HG03439 (cell line): ENCODE measurements around the gene PSMA3.
"Not testable (repeated sequence)": the region's sequence is repeated elsewhere in the genome, so short reads cannot be mapped to it uniquely, and the experiment has no call there.

ENCODE experiments used
- ATAC-seq: cut with Tn5 transposase; IDR thresholded peaks from one replicate; pipeline ENCODE4 v1.9.1; 2021; ENCODE audit warnings: mild to moderate bottlenecking, moderate library complexity; ENCODE audit not compliant: unreplicated experiment

PSMA3 gene

DNA sequence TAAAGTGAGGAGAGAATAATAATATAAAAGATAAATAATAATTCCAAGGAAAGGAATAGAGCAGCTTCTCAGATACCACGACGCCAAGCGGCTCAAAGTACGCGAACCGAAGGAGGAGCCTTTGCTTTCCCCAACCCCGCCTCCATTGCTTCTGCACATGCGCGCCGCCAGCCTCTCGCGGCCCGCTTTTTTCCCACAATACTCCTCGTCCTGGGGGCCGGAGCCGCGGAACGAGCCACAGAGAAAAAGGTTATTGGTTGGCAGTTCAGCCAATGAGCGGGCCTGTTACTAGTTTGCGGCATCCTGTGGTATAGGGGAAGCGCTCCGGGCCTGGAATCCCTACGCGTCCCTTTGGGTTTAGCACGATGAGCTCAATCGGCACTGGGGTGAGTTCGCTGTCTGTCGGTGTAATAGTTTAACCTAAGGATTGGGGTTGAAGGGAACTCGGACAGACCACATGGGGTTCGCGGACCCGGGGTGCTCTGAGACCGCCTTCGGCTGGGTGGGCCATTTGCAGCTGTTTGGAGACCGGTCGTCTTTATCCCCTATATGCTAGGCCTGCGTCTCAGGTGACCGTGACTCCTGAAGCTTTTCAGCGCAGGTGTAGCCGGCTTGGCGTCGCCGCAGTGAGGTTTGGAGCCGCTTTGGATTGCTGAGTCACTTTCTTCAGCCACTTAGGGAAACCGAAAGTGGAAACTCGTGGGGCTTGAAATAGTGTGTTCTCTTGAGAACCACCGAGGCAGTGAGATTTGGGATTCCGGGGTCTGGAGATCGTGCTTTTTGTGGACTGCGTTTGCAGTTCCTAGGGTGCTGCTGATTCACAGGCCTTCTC is at the start of gene PSMA3:
Gene PSMA3, plus strand, starts transcription at position 288 of the 832 bp plus-strand sequence. Its CDS starts 78 bp downstream, at position 366.
- peak; percentile 89 for ATAC-seq

DNA sequence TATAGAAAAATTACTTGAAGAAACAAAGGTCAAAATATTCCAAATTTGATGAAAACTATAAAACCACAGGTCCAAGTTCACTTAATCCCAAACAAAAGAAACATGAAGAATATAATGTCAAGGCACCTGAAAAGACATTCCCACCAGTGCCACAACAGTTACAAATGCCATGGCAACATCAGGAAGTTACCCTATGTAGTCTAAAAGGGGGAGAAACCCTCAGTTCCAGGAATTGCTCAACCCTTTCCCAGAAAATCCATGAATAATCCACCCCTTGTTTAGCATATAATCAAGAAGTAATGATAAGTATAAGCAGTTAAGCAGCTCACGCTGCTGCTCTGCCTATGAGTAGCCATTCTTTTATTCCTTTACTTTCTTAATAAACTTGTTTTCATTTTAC is 48.4 kb upstream of the PSMA3 start:
- no peak for ATAC-seq

DNA sequence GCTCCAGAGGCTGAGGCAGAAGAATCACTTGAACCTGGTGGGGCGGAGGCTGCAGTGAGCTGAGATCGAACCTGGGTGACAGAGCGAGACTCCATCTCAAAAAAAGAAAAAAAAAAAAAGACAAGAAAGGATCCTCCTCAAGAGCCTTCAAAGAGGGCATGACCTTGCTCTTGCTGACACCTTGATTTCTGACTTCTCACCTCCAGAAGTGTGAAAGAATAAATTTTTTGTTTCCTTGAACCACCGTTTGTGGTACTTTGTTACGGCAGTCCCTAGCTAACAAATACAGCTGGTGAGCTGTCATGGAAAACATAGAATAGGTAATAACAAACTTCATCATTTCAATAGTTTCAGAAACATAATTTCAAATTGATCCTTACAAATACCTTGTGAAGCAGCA is 46.6 kb upstream of the PSMA3 start:
- no peak for ATAC-seq

DNA sequence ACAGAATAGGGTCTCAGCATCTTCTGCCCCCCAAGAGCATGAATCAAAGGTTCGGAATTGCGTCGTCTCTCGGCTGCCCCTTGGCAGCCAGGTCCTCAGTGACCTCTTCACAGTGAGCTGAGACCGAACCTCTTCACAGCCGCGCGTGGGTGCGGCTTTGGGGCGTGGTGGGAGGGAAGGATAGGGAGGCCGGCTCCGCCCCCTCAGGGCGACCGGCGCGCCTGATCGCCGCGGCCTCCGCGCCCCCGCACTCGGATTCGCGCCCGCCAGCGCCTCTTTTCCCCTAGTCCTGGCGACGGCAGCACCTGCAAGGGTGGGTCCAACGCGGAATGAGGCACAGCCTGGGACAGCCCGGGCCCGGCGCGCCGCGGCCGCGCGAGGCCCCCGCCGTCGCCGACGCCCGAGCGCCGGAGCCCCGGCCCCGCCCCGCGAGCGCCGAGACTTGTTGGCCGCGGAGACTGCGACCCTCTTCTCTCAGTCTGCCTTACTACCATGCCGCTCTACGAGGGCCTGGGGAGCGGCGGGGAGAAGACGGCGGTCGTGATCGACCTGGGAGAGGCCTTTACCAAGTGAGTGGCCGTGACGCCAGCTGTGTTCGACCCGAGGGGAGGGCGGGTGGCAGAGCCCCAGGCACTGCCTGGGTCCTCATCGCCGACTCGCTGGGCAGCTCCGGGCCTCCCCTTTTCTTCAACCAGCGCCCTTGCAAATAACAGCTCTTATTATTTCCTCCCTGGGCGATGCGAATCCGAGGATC is 44.7 kb upstream of the PSMA3 start, which contains the start of gene ACTR10:
Gene ACTR10, plus strand, starts transcription at position 424 of the 754 bp plus-strand sequence. Its CDS starts 69 bp downstream, at position 493.
- ATAC-seq = peak; percentile 94

DNA sequence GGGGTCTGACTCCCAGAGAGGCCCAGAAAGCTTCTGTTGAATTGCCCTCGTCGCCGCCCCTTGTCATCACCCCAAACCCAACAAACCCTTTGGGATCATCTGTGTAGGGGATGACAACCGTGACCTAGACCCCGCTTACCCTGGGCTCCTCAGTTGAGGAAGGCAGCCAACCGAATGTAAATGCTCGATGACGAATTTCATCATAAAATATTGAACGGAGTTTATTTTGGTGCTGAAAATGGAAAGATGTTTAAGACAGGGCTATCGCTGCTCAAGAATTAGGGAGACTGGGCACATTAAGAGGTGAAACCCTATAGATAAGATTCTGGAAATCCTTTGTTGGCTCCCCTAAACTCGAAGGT is 44.2 kb upstream of the PSMA3 start:
- ATAC-seq = peak; percentile 18

DNA sequence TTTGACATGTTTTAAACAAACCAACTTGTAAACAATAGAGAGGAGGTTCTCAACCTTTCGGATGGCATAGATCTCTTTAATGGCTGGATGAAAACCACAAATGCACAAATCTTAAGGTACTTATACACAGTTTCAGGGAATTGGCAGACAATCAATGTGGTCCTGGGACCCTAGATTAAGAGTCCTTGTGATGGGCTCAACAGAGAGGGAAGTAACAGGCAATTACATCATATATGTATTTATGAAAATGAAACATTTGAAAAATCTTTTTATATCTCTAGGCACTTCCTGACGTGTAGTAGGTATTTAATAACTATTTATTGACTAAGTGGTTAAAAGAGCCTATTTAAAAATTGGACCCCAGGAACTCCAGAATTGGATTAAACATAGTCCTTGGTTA is 43.8 kb upstream of the PSMA3 start:
- no peak for ATAC-seq

DNA sequence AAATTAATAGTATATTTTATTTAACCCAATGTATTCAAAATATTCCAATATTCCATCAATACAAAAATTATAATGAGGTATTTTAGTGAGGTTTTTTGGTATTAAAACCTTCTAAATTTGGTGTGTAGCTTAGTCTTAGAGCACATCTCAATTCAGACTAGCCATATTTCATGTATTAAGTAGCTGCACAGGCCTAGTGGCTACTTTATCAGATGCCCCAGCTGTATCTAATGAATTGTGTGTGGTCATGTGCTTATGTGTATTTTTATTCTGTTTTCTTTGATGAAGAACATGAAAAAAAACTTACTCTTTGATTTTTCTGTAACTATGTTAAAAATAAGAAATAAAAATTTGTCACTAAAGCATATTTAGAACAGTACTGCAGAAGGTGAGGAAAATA is 31.5 kb upstream of the PSMA3 start:
- no peak for ATAC-seq

DNA sequence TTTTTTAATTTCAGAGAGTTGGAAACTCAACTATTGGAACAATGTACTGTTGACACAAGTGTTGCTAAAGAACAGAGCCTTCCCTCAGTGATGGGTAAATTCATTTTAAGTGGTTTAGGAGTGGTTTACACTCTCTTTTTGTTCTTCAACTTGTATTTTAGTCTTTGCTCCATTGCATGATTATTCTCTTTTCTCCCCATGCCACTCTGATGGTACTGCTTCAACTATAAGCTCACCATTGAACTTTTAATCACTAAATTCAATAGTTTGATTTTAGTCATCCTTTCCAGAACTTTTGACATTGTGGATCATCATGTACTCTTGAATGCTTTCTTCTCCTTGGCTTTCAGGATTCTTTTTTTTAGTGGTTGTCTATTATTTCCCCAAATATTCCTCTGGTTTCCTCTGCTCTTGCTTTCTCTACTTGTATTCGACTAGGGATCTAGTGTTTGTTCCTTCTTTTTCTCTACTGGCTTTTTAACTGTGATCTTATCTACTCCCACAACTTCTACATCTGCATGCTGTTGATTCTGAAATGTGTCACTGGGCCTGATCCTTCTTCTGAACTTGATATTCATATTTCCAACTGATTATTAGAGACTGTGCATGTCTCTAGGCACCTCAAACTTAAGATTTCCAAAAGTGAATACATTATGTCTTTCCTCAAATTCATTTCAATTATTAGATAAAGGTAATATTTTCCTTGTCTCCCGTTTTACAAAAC is 29.3 kb upstream of the PSMA3 start:
- no peak for ATAC-seq

DNA sequence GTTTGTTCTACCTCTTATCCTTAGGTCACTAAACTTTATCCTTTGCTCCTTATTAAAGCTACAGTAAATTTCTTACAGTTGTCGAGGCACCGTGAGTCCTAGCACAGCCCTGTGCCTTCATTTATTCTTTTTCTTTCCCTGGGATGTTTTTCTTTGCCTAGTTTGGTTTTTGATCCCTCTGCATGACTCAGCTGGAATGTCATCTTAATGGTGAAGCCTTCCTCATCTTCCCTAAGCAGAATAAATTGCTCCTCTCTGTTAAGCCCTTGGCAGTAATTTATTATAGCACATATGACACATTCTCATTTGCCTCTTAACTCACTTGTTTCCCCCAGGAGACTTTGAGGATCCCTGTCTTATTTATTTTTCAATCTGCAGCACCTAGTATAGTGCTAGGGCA is 28.1 kb upstream of the PSMA3 start:
- ATAC-seq = no peak

DNA sequence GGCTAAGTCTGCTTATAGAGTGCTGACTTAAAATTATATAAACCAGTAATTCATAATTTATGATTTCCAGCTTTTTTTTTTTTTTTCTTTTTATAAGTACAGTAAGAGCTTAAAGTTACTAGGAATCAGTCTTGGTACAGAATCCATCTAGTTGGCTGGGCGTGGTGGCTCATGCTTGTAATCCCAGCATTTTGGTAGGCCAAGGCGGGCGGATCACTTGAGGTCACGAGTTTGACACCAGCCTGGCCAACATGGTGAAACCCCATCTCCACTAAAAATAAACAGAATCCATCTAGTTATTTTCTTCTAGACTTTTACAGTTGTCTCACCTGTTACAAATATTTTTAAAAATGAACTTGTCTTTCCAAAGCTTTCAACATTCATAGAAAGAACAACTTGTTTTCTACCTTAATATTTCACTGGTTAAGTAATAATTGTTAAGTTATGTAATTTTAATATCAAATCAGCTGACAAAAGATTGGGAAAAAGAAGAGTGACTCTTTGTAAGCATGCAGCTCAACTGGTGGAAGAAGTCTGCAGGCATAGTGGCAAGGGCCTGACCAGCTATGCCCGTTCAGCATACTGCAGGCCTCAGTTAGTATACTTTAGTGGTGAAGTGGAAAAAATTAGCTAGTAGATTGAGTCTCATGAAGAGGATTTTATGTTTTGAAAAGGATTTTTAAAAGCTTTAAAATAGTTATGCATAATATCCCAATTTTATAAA is 17.4 kb upstream of the PSMA3 start:
- no peak for ATAC-seq

DNA sequence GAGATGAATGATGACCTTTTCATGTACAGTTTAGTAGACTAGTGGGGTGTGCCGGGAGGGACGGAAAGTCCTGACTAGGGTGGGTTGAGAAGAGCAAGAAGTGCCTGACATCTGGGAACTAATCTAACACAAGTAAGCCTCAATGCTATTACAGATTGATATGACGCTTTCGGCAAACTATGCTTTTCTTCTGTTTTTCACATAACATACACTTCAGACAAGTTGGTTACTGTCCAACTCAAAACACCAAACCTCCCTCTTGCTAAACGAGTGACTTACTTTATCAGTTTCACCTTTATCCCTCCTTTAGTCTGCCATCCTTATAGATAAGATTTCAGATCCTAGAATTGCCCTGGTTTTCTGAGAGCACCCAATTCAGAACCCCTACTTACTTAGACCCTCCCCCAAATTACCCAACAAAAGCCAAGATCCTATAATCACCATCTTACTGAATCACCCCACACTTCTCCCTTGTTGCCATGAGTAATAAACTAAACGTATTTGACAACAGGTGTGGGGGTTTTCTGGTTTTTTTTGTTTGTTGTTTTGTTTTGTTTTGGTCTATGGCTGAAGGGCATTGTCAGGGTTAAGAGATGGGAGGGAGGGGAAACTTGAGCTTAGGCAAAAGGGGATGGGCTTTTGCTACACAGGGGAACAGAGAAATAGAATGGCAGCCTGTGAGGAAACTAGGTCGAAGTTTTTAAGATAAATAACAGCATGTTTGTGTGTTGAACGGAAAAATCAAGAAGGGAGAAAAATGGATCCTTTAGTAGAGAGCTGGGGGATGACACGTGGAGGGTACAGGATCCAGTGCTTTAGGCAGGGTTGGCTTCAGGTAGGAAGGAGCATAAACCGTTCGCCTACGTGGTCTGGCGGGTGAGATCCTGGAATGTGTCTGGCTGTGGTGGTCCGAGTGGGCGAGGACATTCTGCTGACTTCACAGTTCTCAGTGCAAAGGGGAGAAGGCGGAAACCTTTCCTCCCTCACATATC is 6.1 kb upstream of the PSMA3 start:
- ATAC-seq = no peak

DNA sequence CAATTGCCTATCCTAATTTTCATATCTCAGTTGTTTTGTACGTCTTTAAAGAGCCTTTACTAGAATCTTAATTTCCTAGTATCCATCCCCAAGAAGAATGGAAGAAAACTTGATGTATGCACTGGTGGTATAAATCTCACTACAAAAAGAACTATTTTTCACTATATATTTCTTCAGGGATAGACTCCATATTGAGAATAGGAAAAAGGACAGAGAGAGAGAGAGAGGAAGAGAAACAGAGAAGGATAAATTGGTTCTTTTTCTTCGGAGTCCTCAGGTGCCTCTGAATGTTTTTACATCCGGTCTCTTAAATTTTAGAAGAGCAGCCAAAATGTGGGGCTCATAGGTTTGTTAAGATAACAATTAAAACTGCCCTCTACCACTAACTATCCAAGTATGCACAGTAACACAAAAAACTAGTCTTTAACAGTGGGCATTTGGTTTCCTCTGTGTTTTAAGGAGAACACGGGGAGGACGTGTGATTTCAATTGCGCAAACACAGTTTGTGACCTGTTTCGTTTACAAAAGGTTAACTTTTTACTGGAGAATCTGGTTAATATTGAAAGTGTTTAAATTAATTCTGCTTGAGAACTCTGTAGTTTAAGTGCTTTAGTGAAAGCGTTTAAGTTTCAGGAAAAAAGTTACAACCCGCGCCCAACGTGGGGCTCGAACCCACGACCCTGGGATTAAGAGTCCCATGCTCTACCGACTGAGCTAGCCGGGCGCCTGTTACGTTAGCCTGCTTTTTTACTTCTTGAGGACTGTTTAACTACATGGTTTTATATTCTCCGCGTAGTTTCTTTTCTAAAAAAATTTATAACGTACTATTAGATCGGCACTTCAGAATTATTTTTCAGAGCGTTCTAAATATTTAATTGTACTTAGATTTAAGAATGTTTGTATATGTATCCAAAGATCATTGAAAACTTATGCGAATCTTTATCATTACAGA is 5.1 kb upstream of the PSMA3 start:
- peak; percentile 33 for ATAC-seq

DNA sequence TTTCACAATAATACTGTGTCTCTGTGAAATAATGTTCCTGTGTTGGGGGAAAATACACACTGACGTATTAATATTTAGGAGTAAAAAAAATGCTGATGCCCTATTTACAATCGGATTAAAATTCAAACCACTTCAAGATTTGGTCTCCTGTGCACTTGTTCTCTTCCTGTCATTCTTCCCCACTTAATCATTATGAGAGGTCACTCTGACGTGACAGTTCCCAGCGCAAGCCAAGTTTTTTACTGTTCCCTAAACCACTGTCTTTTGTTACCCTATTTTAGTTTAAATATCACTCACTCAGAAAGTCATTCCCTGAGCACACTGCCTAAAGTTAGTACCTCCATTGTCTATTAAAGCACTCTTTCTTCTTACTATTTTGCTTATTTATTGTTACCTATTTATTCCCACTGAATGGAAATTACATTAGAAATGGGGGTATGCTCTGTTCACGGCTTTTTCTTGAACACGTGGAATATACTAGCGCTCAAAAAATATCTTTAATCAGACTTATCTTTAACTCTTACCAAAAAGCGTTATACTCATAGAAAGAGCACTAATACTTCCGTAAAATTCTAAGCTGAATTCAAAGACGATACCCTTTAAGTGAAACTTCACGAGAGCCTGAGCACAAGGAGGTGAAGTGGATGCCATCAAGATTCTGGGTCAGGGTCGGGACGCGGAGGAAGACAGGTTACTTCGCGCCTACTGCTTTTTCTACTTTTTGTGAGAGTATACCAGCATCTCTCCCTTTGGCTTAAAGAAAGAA is 670 bp upstream of the PSMA3 start:
- peak; percentile 36 for ATAC-seq

DNA sequence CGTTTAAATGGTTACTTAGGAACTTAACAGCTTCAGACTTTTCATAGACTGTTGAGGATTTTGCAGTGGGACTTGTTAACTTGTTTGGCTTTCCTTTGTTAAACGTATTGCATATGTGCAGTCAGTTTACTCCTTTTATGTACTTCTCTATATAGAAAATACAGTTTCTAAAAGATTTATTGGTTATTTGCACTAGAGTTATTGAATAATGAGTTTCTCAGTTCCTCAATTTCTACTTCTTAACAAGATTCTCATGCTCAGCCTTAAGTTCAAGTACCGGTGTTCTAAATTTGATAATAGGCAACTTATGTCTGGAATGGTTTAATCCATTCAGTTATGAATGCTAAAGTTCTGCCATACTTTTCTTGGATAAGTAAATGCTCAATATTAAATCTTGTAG is 919 bp downstream of the PSMA3 start:
- ATAC-seq = no peak

DNA sequence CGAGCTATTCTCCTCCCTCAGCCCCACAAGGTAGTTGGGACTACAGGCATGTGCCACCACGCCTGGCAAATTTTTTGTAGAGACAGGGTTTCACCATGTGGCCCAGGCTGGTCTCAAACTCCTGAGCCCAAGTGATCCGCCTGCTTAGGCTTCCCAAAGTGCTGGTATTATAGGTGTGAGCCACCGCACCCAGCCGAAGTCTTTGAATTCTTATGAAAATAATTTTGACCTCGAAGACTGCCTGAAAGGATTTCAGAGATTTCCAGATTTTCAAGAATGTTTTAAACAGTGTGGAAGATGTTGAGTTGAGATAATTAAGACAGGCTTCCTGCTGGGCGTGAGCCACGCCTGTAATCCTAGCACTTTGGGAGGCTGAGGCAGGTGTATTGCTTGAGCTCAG is 5.0 kb downstream of the PSMA3 start:
- no peak for ATAC-seq

DNA sequence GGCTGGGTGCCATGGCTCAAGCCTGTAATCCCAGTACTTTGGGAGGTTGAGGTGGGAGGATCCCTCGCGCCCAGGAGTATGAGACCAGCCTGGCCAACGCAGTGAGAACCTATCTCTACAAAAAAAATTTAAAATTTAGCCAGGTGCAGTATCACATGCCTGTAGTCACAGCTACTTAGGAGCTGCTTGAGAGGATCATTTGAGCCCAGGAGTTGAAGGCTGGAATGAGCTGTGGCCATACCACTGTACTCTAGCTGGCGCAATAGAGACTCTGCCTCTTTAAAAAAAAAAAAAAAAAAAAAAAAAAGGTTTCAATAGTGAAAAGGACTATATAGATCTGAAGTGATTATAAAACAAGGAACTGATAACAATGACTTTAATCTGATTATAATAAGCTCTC is 13.5 kb downstream of the PSMA3 start:
- no peak for ATAC-seq

DNA sequence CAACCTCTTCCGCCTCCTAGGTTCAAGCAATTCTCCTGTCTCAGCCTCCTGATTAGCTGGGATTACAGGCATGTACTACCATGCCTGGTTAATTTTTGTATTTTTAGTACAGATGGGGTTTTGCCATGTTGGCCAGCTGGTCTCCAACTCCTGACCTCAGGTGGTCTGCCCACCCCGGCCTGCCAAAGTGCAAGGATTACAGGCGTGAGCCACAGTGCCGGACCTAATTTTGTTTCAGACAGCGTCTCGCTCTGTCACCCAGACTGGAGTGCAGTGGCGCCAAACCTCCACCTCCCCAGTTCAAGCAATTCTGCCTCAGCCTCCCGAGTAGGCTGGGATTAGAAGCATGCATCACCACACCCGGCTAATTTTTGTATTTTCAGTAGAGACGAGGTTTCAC is 17.4 kb downstream of the PSMA3 start:
- ATAC-seq = not testable (repeated sequence)

DNA sequence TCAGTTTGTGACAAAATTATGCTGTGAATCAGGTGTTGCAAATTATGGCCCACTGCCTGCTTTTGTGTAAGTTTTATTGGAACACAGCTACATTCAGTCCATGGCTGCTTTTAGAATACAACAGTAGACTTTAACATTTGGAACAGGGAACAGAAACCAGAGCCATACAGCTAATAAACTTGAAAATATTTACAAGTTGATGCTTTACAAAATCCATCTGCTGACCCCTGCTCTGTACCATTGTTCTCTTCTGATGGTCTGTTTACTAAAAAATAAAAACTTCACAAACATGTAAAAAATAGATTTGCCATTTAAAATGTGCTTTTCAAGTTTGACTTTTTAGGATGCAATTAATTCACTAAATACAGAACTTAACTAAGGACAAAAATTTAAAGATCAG is 20.8 kb downstream of the PSMA3 start:
- no peak for ATAC-seq
